HG03175 (cell line): ENCODE data around the gene P2RX3.

Experiments used
- ATAC-seq: cut with Tn5 transposase; IDR thresholded peaks from one replicate; pipeline ENCODE4 v1.9.1; 2021; ENCODE audit warnings: mild to moderate bottlenecking, moderate library complexity; ENCODE audit not compliant: unreplicated experiment

P2RX3 gene

DNA sequence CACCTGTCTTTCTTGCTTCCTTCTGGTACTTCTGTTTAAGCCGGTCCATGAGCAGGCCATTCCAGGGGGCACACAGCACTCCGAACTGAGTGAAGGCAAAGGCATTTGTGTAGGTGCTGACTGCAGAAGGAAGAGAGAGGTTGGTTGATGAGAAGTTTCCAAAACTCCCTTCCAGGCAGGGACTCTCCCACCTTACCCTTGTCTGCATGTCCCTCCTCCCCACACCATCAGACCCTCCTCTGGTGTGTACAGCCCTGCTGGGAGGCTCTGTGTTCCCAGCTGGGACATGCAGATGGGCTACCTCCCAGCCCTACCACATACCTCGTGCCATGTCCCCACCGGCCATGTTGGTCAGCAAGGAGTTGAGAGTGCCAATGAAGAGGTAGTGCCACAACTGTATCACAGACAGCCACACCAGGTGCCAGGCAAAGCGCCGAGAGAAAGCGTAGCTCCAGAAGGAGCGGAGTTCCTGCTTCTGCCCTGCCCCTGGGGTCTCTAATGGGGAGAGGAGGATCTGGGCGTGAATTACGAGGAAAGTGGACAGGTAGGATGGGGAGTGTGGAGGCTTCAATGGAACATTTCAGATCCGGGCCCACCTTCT lies 76.6 kb downstream of the P2RX3 start:
- no peak for ATAC-seq

DNA sequence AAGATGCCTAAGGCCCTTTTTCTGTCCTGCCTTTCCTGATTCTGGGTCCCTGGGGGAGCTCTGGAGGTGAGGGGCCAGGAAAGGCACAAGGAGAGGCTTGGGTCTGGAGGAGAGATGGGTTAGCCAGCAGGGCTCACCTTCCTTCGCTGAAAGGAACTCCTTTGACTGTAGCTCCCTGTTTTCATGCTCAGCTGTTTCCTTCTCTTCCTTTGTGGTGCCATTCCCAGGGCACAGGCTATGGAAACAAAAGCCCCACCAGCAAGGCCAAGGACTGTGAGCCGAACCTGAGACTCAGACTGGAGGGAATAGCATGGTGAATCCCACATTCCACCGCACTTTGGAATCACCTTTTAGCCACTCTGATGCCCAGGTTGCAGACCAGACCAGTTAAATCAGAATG lies 78.3 kb downstream of the P2RX3 start:
- no peak for ATAC-seq

DNA sequence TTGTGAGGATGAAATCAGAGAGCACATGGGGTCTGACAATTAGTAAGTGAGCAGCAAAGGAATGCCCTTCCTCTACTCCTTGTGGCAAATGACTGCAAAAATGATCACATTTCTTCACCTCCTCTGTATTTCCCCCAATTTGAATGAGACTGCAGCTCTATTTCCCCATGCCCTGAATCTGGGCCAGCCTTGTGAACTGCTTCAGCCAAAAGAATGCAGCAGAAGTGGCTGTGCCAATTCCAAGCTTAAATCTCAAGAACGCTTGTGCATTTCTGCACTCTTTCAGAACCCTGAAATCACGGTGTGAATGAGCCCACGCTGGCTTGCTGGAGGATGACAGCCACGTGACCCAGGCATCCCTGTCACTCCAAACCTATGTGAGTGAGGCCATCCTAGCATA lies 78.9 kb downstream of the P2RX3 start:
- no peak for ATAC-seq

DNA sequence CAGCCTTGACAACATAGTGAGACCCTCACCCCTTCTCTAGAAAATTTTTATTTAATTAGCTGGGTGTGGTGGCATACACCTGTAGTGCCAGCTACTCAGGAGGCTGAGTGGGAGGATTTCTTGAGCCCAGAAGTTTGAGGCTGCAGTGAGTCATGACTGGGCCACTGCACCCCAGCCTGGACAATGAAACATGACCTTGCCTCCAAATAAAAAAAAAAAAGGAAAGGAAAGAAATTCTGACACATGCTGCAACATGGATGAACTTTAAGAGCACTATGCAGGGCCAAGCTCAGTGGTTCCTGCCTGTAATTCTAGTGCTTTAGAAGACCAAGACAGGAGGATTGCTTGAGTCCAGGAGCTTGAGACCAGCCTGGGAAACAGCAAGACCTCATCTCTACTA lies 80.0 kb downstream of the P2RX3 start:
- ATAC-seq: no peak

GRCh38 chr11:57419146-57419545 lies 81.0 kb downstream of the P2RX3 start:
- ATAC-seq: no peak

GRCh38 chr11:57421066-57421465 lies 82.9 kb downstream of the P2RX3 start:
- ATAC-seq: no peak

DNA sequence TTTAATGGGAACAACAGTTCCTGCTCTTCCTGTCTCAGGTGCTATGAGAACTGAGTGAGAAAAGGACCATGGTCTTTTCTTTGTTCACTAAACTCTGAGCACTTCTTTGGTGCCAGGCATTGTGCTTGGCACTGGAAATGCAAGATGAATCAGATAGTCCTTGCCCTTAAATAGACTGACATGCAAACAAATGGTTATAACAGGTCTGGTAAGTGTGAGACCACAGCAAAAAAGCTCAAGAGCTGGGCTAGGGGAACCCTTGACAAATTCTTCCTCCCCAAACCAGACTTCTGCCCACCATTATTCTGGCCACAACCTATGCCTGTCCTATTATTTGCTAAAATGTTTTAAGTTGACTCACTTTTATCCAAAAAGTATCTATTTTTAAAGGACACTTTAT lies 83.7 kb downstream of the P2RX3 start:
- no peak for ATAC-seq
